ENCODE measurements around the gene UGT8.
"Not testable (repeated sequence)": the region's sequence is repeated elsewhere in the genome, so short reads cannot be mapped to it uniquely, and the experiment has no call there.

The UGT8 gene, protein sequence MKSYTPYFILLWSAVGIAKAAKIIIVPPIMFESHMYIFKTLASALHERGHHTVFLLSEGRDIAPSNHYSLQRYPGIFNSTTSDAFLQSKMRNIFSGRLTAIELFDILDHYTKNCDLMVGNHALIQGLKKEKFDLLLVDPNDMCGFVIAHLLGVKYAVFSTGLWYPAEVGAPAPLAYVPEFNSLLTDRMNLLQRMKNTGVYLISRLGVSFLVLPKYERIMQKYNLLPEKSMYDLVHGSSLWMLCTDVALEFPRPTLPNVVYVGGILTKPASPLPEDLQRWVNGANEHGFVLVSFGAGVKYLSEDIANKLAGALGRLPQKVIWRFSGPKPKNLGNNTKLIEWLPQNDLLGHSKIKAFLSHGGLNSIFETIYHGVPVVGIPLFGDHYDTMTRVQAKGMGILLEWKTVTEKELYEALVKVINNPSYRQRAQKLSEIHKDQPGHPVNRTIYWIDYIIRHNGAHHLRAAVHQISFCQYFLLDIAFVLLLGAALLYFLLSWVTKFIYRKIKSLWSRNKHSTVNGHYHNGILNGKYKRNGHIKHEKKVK

DNA sequence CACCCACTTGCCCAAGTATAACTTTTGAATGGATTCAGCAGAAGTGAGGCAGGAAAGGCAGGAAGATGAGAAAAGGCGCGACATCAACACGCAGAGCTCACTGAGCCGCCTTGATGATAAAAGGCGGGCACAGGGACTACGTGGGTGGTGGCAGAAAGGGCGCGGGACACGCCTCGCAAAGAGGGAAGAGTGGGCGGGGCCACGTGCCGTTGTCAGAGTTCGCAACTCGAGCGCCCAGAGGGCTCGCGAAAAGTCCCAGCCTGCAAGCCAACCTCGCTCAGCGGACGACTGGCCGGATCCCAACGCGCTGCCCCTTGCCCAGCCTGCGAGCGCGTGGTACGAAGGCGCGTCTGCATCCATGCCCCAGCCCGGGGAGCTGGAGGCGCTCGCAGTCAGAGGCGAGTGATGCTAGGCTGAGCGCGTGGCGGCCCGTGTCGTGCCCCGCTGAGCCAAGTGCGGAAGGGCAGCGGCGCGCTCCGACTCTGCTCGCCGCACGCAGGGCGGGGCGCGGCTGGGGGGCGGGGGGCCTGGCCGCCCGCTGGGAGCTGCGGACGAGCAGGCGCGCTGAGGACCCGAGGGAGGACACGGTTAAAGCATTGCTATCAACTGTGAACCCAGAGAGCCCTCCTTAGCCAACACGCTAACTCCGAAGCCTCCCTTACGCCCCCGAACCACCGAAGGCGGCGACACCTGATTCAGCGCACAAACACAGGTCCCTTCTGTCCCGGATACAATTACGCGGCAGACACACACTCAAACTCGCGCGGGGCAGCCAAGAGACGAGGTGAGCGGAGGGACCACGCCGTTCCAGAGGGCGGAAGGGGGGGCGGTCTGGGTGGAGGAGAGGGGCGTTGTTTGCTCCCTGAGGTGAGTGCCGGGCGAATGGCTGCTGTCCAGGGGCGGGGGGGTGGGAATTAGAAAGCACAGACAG, at the start of gene UGT8:
UGT8 (plus strand) TSS at position 617 of the 931 bp plus-strand sequence. CDS start 24,074 bp downstream, outside the sequence.
- no peaks in the 10 kb centered on the region for H3K27me3 Mint-ChIP-seq
- H3K4me3 Mint-ChIP-seq: peak within 1 kb of the TSS; percentile 99
- peak within 1 kb of the TSS; percentile 94 for H3K27ac Mint-ChIP-seq
- ATAC-seq (ENCODE audit: low read depth) (peak; percentile 77), DNase-seq (ENCODE audit: low spot score in 2 of 2) (peak; percentile 77 to 79)
- no peaks in the 10 kb centered on the region for H3K9me3 Mint-ChIP-seq
- no peaks in the 10 kb centered on the region for H3K36me3 Mint-ChIP-seq
- H3K4me1 Mint-ChIP-seq: peaks cover 10% of the 10 kb centered on the region

DNA sequence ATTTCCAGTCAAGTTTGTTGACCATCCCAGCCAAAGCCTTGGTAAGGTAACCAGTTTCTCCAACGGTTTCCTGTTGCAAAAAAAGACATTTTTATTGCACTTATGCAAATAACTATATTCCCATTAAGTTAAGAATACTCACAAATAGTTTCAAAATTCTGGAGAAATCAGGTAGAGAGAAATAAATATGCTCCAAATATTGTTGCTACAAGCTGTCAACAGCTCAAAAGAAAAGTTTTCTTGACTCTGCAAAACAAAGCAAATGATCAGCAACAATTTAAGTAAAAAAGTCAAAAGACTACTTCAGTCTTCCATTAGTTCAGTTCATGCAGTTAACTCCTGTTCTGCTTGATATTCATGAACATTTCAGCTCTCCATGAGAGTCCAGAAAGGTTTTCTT, 49.0 kb upstream of the UGT8 start:
- no peak for ATAC-seq (ENCODE audit: low read depth)
- peaks cover 2% of the 10 kb centered on the region for H3K27me3 Mint-ChIP-seq
- H3K4me3 Mint-ChIP-seq: no peak overlapping the region
- no peak overlapping the region for H3K27ac Mint-ChIP-seq
- peaks cover 4% of the 10 kb centered on the region for H3K36me3 Mint-ChIP-seq
- no peak for DNase-seq (ENCODE audit: low spot score in 2 of 2)
- no peaks in the 10 kb centered on the region for H3K4me1 Mint-ChIP-seq
- H3K9me3 Mint-ChIP-seq: peaks cover 6% of the 10 kb centered on the region

DNA sequence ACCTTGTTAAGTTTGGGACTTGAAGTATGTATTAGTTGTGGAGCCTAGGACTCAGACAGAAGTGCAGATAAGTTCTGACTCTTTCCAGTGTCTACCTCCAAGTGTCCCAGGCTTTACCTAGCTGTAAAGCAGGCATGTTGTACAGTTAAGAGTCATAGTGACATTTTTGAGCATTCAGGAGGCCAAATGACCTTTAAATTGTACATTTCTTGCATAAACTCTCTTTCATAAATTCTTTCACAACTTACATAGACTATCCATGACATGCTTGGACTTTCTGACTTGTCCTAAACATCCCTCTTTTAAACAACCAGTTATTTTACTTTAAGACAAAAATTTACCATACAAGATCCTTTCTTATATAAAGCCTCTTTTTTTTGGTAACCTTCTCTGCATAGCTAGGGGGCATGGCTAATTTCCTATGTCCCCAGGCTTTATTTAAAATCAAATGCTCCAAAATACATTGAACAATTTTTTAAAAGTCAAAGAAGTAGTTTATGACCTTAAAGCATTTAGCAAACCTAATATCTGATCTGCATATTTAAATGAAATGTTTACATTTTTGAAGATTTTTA, 40.1 kb upstream of the UGT8 start:
- no peak for ATAC-seq (ENCODE audit: low read depth)
- Mint-ChIP-seq H3K4me3 (no peak overlapping the region), H3K9me3 (peaks cover 7% of the 10 kb centered on the region), H3K27ac (no peak overlapping the region), H3K36me3 (peaks cover 5% of the 10 kb centered on the region), H3K27me3 (peaks cover 3% of the 10 kb centered on the region), H3K4me1 (no peaks in the 10 kb centered on the region)
- DNase-seq (ENCODE audit: low spot score in 2 of 2): no peak

DNA sequence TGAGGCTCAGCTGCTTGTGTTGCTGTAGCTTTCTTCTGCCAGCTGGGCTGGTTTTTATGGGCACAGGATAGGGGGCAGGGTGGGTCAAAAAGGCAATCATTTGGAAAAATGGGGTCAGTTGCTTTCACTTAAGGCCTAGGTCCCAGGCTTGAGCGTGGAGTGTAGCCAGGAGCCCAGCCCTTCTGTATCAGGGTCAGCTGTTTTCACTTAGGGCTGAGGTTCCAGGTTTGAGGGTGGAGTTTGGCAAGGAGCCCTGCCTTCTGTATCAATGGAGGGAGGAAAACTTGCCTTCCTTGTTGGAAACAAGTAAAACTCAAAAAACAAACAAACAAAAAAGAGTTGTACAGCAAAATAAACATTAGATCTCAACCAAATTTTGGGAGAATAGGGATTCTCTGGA, 37.0 kb upstream of the UGT8 start:
- Mint-ChIP-seq H3K27me3 (peaks cover 2% of the 10 kb centered on the region), H3K4me1 (no peaks in the 10 kb centered on the region), H3K36me3 (peaks cover 3% of the 10 kb centered on the region), H3K9me3 (peaks cover 6% of the 10 kb centered on the region), H3K4me3 (no peak overlapping the region), H3K27ac (no peak overlapping the region)
- no peak for DNase-seq (ENCODE audit: low spot score in 2 of 2)
- no peak for ATAC-seq (ENCODE audit: low read depth)

DNA sequence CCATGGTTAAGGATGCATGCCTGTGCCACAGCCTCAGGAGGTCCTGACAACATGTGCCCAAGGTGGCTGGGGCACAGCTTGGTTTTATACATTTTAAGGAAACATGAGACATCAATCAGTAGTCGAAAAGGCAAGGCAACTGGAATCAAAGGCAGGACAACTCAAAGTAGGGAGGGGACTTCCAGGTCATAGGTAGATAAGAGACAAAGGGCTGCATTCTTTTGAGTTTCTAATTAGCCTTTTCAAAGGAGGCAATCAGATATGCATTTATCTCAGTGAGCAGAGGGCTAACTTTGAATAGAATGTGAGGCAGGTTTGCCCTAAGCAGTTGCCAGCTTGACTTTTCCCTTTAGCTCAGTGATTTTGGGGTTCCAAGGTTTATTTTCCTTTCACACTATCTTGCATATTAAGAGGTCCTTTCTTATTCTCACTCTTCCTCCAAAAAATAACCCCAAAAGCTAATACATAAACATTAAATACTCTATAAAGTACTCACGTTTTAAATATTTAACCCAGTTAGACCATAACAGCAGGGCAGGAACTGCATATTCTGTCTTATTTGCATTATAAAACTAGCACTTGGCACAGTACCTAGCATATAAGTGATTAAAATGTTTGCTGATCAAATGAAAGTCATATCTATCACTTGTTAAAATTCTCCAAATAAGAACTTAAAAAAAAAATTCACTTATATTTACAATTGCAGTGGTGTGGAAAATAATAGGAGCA, 36.3 kb upstream of the UGT8 start:
- H3K4me3 Mint-ChIP-seq: no peak overlapping the region
- no peak for ATAC-seq (ENCODE audit: low read depth)

DNA sequence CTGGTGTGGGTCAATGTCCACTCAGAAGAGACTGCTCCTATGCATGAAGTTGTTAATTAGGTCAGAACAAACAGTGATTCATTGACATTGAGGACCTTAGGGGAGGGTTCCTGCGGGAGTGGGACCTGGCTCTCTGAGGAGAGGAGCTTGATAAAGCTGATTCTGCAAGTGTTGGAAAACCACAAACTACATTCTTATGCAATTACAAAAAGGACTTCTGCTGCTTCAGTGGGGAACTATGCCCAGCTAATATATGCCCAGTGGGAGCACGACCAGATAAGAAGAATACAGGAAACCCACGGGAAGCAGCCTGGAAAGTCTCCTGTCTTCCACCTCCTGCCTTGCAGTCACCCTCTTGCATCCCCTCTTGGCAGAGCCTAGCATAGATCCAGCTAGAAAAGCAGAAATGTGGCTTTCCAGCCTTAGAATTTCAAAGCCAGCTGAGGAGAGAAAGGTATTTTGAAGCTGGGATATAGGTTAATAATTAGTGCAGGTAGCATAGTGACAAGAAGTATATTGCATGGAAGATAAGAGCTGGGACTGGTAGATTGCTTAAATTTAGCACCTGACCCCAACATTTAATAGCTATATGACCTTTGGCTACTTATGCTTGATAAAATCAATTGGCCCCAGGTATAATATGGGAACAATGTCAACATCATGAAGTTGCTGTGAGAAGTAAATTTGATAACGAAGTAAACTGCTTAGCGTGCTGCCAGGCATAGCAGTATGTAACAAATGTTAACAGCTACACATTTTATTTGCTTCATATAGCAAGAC, 34.9 kb upstream of the UGT8 start:
- Mint-ChIP-seq H3K36me3 (peaks cover 1% of the 10 kb centered on the region), H3K9me3 (peaks cover 3% of the 10 kb centered on the region), H3K27ac (no peak overlapping the region), H3K4me1 (no peaks in the 10 kb centered on the region), H3K27me3 (peaks cover 2% of the 10 kb centered on the region), H3K4me3 (no peak overlapping the region)
- DNase-seq (ENCODE audit: low spot score in 2 of 2) (no peak), ATAC-seq (ENCODE audit: low read depth) (no peak)

More for the DNA sequence above, 36.3 kb upstream of the UGT8 start:
- Mint-ChIP-seq H3K27ac (no peak overlapping the region), H3K36me3 (peaks cover 3% of the 10 kb centered on the region), H3K9me3 (peaks cover 6% of the 10 kb centered on the region), H3K4me1 (no peaks in the 10 kb centered on the region), H3K27me3 (peaks cover 2% of the 10 kb centered on the region)
- no peak for DNase-seq (ENCODE audit: low spot score in 2 of 2)

DNA sequence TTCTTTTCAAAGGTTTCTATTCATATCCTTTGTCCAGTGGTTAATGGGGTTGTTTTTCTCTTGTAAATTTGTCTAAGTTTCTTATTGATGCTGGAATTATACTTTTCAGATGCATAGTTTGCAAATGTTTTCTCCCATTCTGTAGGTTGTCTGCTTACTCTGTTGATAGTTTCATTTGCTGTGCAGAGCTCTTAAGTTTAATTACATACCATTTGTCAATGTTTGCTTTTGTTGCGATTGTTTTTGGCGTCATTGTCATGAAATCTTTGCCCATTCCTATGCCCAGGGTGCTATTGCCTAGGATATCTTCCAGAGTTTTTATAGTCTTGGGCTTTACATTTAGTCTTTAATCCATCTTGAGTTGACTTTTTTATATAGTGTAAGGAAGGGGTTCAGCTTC, 21.2 kb upstream of the UGT8 start:
- ATAC-seq (ENCODE audit: low read depth) (no peak), DNase-seq (ENCODE audit: low spot score in 2 of 2) (no peak)
- Mint-ChIP-seq H3K27ac (no peak overlapping the region), H3K36me3 (no peaks in the 10 kb centered on the region), H3K4me1 (no peaks in the 10 kb centered on the region), H3K4me3 (no peak overlapping the region), H3K27me3 (no peaks in the 10 kb centered on the region), H3K9me3 (peaks cover 21% of the 10 kb centered on the region)

DNA sequence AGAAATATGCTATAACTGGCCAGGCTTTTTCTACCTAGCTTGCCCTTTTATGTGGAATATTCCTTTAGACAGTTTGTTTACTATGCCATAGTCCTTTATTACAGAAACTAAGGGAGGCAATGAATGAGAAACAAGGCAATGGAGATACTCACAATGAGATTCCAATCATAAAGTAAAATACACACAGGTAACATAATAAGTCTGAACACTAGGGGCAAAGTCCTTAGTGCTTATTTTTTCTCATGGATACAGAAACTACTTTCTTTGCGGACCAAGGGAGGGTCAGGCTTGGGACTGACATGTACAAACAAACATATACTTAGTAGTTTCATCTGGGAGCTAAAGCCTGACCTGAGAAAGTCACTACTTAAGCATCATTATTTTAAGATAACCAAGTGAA, 16.0 kb upstream of the UGT8 start:
- DNase-seq (ENCODE audit: low spot score in 2 of 2) (no peak), ATAC-seq (ENCODE audit: low read depth) (no peak)
- Mint-ChIP-seq H3K4me3 (no peak overlapping the region), H3K36me3 (no peaks in the 10 kb centered on the region), H3K27ac (no peak overlapping the region), H3K27me3 (peaks cover 2% of the 10 kb centered on the region), H3K9me3 (peaks cover 12% of the 10 kb centered on the region), H3K4me1 (no peaks in the 10 kb centered on the region)

DNA sequence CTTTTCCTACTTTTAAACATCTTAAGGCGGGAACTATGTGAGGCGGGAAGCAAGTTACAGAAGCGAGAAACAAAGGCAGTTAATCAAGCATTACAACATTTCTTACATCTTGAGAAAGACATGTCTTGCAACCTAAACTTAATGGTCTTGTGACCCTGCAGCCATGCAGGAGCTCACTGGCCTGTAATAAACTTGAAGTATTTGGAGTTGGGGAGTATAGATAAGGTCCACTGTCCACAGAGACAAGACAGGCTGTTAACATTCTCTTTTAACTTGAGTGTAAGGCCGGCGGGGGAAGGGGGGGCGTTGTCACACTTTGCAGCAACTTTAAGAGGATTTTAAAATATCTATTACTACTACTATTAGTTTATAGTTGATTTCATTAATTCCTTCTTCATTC, 10.3 kb upstream of the UGT8 start:
- no peaks in the 10 kb centered on the region for H3K9me3 Mint-ChIP-seq
- H3K36me3 Mint-ChIP-seq: no peaks in the 10 kb centered on the region
- peaks cover under 1% of the 10 kb centered on the region for H3K27me3 Mint-ChIP-seq
- no peak overlapping the region for H3K27ac Mint-ChIP-seq
- H3K4me1 Mint-ChIP-seq: no peaks in the 10 kb centered on the region
- ATAC-seq (ENCODE audit: low read depth) (no peak), DNase-seq (ENCODE audit: low spot score in 2 of 2) (no peak)
- no peak overlapping the region for H3K4me3 Mint-ChIP-seq

DNA sequence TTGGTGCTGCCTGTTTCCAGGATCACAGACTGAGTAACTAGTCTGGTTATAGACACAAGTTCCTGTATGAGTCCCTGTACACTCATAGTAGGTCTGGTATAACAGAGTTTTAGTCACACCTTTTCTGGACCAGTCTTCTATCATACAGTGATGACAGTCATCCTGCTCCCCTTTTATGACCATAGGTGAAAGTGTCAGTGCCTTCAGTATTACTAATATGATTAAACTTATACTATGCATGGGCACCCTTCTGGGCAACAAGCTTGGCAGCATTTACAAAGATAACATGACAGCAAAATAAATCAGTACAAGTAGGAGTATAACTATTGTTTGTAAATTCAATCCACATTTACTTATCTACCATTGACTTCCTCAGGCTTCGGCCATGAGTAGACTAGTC, 8.2 kb upstream of the UGT8 start:
- H3K27me3 Mint-ChIP-seq; ATAC-seq (ENCODE audit: low read depth); H3K4me3 Mint-ChIP-seq; H3K27ac Mint-ChIP-seq; DNase-seq (ENCODE audit: low spot score in 2 of 2); H3K4me1 Mint-ChIP-seq; H3K36me3 Mint-ChIP-seq; H3K9me3 Mint-ChIP-seq: not testable (repeated sequence)

DNA sequence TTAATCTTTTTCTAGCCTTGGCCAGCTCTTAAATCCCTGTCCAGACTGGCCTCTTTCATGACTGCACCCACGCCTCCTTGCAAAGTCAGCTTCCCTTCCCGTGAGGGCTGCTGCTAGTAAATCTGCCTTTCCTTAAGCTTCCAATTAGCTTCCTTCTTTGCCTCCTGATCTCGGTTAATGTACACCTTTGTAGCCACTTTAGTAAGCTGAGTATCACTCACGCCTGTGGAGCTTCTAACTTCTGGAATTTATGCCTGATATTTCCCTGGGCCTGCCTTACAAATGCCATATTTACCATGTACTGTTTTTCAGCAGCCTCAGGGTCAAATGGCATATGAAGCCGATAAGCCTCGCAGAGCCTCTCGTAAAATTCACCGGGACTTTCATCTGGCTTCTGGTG, 5.1 kb upstream of the UGT8 start:
- Mint-ChIP-seq H3K9me3 (no peaks in the 10 kb centered on the region), H3K4me3 (no peak overlapping the region), H3K4me1 (no peaks in the 10 kb centered on the region), H3K36me3 (no peaks in the 10 kb centered on the region), H3K27ac (no peak overlapping the region), H3K27me3 (no peaks in the 10 kb centered on the region)
- DNase-seq (ENCODE audit: low spot score in 2 of 2) (no peak), ATAC-seq (ENCODE audit: low read depth) (no peak)

DNA sequence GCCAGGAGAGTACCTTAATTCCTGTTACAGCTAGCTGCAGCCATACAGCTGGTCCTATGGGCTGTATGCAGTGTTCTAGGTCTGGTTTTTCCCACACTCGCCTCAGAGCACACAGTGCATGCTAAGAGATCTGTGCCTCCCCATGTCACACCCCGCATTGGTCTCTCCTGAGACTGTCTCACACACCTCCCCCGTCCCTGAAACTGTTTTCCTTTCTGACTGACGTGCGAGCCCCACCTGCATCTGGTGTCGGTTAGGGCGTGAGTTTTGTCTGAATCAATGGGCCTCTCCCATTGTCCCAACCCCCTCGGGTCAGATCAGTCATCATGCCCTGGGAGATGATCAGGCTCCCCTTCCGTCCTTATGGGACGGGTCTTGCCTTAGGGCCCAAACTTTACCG, 3.4 kb upstream of the UGT8 start:
- Mint-ChIP-seq H3K4me1 (peaks cover 8% of the 10 kb centered on the region), H3K4me3 (no peak overlapping the region), H3K27me3 (no peaks in the 10 kb centered on the region), H3K36me3 (no peaks in the 10 kb centered on the region), H3K27ac (no peak overlapping the region), H3K9me3 (no peaks in the 10 kb centered on the region)
- ATAC-seq (ENCODE audit: low read depth) (no peak), DNase-seq (ENCODE audit: low spot score in 2 of 2) (no peak)

DNA sequence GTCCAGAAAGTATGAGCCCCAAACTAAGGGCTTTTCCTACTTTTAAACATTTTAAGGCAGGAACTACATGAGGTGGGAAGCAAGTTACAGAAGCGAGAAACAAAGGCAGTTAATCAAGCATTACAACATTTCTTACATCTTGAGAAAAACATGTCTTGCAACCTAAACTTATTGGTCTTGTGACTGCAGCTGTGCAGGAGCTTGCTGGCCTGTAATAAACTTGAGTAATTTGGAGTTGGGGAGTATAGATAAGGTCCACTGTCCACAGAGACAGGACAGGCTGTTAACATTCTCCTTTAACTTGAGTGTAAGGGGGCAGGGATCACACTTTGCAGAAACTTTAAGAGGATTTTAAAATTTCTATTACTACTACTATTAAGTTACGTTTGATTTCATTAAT, 2.7 kb upstream of the UGT8 start:
- ATAC-seq (ENCODE audit: low read depth) (no peak), DNase-seq (ENCODE audit: low spot score in 2 of 2) (no peak)
- H3K36me3 Mint-ChIP-seq: no peaks in the 10 kb centered on the region
- no peaks in the 10 kb centered on the region for H3K27me3 Mint-ChIP-seq
- no peak overlapping the region for H3K27ac Mint-ChIP-seq
- no peak overlapping the region for H3K4me3 Mint-ChIP-seq
- no peaks in the 10 kb centered on the region for H3K9me3 Mint-ChIP-seq
- H3K4me1 Mint-ChIP-seq: peaks cover 10% of the 10 kb centered on the region
